NCI-H2107 (cell line): ENCODE measurements around the gene TBK1.

Experiments used
- DNase-seq: peaks from one replicate; lab custom pipeline; 2025; lab: John Stamatoyannopoulos, UW

Gene TBK1

GRCh38 chr12:64452559-64453329 lies 824 bp downstream of the TBK1 start:
- DNase-seq = no peak

DNA sequence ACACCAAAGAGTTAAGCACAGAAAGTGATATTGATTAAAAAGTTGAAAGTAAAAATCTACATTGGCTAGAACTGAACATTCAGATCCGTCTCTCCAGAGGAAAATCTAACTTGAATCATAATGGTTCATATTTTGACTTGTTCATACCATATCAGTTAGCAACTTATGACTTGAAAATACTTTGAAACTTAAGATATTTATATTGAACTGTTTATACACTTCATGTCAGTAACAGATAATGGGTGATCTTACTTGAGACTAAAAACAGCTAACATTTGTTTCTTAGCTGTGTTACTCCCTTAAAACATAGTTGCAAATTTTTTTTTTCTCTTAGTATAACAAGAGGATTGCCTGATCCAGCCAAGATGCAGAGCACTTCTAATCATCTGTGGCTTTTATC lies 3.6 kb downstream of the TBK1 start:
- DNase-seq = no peak

GRCh38 chr12:64456119-64456518 lies 4.2 kb downstream of the TBK1 start:
- DNase-seq = no peak

DNA sequence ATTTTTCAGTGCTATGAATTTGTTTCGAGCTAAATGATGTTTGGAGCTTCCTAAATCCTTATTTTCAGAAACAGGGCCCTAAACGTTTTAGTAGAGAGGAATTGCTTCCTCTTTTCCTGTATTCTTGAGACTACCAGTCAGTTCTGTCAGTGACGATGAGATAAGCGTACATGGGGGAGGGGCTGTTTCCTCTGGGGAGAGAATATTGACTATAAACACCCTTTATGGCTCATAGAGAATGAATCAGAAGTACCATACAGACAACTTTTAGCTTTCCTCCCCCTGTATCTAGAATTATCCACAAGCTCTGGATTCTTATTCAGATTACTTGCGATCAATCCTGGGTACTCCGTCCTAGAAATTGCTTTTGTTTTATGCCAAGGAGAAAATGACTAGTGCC lies 5.1 kb downstream of the TBK1 start:
- DNase-seq = no peak

- no peak for DNase-seq
Observed at GRCh38 chr12:64457466-64457865, 5.5 kb downstream of the TBK1 start.

DNA sequence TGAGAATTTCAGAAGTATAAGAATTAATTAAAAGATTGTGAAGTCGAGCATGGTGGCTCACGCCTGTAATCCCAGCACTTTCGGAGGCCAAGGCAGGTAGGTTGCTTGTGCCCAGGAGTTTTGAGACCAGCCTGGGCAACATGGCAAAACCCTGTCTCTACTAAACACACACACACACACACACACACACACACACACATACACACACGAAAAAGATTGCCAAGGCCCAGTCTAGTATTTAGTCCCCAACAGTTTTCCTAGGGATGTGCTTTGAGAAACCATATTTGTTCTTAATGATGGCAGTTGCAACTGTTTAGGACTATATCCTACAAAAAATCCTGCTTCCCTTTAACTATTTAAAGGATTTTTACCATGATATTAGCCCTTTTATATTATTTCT lies 6.0 kb downstream of the TBK1 start:
- no peak for DNase-seq

GRCh38 chr12:64459394-64459891 lies 7.5 kb downstream of the TBK1 start:
- DNase-seq = no peak

GRCh38 chr12:64461634-64462414 lies 9.9 kb downstream of the TBK1 start:
- no peak for DNase-seq

DNA sequence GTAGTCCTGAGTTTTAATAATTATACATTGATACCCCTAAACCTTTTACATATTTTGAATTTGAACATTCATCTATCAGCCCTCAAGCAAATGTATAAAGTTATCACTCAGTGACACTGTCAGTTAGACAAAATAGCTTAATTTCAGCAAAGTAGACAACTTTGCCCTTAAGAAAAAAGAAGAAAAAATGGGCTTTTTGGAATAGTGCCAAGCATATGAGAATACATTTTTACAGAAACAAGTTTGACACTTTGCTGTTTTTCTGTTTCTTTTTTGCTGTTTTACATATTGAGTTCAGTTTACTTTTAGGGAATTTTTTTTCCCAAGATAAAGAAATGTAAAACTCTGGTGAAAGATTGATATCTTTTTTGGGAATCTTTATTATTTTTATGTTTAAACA lies 14.3 kb downstream of the TBK1 start:
- DNase-seq = no peak

GRCh38 chr12:64468966-64469365 lies 17.0 kb downstream of the TBK1 start:
- DNase-seq = no peak

DNA sequence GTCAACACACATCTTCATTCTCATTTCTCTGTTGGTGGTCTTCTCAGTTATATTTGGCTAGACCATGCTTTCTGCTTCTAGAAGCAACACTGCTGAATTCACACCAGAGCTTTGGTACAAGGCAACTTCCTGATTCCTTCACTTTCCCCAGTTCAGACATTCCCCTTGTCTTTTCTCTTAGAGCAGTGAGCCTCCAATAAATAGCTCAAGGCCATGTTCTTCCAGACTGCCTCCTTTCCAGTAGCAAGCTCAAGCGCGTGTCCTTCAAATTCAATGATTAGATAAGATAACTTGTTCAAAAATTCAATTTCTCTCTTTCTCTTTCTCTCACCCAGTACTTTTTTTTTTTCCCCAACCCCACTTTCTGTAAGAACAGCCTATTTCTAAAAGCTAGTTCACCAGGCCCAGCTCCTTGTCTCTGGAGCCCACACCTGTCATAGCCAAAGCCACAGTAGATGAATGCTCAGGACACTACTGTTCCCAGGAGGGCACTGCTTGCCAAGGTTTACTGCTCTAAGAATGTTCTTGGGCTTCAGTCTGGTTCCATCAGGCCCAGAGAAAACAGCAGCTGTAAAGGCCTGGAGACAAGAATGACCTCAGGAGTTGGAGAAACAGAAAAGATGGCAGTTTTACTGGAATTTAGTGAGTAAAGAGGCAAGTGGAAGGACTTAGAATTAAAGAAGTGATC lies 17.7 kb downstream of the TBK1 start:
- no peak for DNase-seq

DNA sequence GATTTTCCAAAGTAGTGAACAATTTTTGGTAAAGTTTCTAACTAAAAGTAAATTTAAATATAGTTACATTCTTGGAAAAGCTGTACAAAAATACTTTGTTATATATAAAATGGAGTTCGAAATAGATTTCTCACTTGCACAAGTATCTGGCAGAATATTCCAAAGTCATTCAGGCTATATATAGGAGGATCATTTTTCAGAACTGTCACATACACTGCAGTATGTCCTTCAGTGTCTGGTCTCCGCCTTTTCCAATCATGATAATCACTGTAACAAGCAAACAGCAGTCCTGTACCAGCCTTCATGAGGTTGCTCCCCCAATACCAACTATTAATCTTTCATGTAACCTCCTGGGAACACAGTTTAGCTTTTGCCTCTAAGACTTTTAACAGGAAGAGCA lies 18.6 kb downstream of the TBK1 start:
- DNase-seq = no peak

DNA sequence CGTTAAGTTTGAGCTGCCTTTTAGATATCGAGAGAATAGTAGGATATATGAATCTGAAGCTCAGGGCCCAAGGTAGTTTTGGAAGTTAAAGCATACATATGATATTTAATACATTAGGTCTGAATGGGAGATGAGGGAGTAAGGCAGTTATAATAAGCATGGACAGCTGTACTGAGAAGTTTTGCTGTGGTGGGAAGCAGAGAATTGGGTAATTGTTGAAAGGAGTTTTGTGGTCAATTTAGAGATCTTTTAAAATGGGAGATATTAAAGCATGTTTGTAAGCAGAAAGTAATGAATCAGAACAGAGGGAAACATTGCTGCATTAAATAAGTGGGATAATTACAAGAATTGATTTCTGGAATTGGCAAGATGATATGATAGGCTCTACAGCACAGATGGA lies 21.3 kb downstream of the TBK1 start:
- DNase-seq = no peak

GRCh38 chr12:64475518-64475917 lies 23.6 kb downstream of the TBK1 start:
- DNase-seq = no peak

DNA sequence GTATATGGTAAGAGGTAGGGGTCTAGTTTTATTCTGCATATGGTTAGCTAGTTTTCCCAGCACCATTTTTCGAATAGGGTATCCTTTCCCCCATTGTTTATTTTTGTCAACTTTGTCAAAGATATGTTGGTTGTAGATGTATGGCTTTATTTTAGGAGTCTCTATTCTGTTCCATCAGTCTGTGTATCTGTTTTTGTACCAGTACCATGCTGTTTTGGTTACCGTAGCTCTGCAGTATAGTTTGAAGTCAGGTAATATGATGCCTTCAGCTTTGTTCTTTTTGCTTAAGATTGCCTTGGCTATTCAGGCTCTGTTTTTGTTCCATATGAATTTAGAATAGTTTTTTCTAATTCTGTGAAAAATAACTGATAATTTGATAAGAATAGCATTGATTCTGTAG lies 24.9 kb downstream of the TBK1 start:
- DNase-seq = no peak

DNA sequence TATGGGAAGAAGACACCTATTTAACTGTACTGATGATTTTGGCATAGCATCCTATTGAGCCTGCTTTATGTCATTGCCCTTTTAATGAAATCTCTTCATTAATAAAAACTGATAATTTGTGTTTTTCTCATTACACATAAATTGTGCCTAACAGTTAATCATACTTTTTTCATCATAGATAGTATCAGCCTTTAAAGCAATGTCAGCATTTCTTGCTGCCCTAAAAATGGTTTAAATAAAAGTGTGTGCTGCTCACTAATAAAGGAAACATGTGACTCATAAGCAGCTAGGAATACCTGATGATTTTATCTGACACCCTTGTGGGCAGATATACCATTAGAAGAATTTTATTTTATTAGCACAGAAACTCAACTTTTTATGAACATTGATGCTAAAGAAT lies 26.7 kb downstream of the TBK1 start:
- DNase-seq = no peak

GRCh38 chr12:64480148-64480547 lies 28.2 kb downstream of the TBK1 start:
- DNase-seq = no peak

DNA sequence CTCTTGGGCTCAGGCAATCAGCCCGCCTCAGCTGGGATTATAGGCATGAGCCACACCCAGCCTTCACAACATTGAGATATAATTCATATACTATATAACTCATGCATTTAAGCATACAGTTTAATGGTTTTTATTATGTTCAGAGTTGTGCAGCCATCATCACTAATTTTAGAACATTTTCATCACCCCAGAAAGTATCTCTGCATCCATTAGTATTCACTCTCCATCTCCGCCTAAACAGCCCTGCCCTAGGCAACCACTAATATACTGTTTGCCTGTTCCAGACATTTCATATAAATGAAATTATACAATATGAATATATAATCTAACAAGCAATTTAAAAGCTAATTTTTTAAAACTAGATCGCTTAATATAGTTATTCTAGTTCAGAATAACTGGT lies 34.7 kb downstream of the TBK1 start:
- no peak for DNase-seq

GRCh38 chr12:64491718-64492117 lies 39.8 kb downstream of the TBK1 start:
- DNase-seq = no peak

- no peak for DNase-seq
Observed at GRCh38 chr12:64493513-64493912, 41.6 kb downstream of the TBK1 start.

- no peak for DNase-seq
Observed at GRCh38 chr12:64494998-64495729, 43.2 kb downstream of the TBK1 start.

GRCh38 chr12:64496839-64497400 lies 45.0 kb downstream of the TBK1 start:
- DNase-seq = no peak
